Fibroblast of mammary gland (primary cell): Measurements from ENCODE around the gene TIMM29.
"Not testable (repeated sequence)": the region's sequence is repeated elsewhere in the genome, so short reads cannot be mapped to it uniquely, and the experiment has no call there.

Experiments used
- DNase-seq: peaks from one replicate; pipeline ENCODE4 v3.0.0-alpha.2; 2010; ENCODE audit warnings: low read depth
- H3K4me3 ChIP-seq: 2 replicates; pipeline ENCODE4 v1.5.1; 2011; ENCODE audit warnings: low read depth, mild to moderate bottlenecking, low read length, moderate library complexity; ENCODE audit not compliant: control insufficient read depth
- TF ChIP-seq, protein P1 (sequence below): conservative IDR thresholded peaks from 2 replicates; pipeline ENCODE4 v1.5.1; 2011; ENCODE audit warnings: low read depth, low read length, inconsistent platforms; ENCODE audit not compliant: control insufficient read depth, insufficient read depth

TIMM29 gene

DNA sequence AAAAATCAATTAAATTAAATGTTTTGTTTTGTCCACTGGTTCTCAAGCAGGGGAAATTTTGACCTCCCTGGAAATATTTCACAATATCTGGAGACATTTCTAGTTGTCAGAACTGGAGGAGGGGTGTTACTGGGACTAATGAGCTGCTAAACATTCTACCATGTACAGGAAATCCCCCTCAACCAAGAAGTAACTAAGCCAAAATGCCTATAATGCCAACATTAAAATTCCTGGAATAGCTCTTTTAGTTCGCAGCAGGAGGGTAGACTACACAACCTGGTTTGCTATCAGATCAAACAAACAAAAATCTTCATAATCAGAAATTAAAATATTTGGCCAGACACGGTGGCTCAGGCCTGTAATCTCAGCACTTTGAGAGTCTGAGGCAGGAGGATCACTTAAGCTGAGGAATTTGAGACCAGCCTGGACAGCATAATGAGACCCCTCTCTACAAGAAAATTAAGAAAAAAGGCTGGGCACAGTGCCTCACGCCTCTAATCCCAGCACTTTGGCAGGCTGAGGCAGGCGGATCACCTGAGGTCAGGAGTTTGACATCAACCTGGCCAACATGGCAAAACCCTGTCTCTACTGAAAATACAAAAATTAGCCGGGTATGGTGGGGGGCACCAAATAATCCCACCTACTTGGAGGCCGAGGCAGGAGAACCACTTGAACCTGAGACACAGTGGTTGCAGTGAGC lies 18.5 kb downstream of the TIMM29 start:
- TF ChIP-seq, protein P1, sequence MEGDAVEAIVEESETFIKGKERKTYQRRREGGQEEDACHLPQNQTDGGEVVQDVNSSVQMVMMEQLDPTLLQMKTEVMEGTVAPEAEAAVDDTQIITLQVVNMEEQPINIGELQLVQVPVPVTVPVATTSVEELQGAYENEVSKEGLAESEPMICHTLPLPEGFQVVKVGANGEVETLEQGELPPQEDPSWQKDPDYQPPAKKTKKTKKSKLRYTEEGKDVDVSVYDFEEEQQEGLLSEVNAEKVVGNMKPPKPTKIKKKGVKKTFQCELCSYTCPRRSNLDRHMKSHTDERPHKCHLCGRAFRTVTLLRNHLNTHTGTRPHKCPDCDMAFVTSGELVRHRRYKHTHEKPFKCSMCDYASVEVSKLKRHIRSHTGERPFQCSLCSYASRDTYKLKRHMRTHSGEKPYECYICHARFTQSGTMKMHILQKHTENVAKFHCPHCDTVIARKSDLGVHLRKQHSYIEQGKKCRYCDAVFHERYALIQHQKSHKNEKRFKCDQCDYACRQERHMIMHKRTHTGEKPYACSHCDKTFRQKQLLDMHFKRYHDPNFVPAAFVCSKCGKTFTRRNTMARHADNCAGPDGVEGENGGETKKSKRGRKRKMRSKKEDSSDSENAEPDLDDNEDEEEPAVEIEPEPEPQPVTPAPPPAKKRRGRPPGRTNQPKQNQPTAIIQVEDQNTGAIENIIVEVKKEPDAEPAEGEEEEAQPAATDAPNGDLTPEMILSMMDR = no peak
- no peak overlapping the region for H3K4me3 ChIP-seq
- DNase-seq = no peak

DNA sequence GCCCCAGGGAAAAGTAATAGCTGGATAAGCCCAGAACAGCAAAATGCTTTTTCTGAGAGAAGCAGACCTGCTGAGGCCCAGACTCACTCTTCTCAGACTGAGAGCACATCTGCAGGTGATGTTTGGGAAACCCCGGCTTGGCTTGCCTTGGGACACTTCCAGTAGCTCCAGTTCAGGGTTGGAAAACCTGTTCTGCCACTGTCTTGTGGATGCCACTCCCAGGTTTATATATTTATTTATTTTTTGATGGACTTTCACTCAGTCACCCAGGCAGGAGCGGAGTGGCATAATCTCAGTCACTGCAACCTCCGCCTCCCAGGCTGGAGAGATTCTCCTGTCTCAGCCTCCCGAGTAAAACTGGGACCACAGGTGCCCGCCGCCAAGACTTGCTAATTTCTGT lies 24.2 kb downstream of the TIMM29 start:
- DNase-seq = no peak
- TF ChIP-seq, protein P1 = no peak
- no peak overlapping the region for H3K4me3 ChIP-seq

DNA sequence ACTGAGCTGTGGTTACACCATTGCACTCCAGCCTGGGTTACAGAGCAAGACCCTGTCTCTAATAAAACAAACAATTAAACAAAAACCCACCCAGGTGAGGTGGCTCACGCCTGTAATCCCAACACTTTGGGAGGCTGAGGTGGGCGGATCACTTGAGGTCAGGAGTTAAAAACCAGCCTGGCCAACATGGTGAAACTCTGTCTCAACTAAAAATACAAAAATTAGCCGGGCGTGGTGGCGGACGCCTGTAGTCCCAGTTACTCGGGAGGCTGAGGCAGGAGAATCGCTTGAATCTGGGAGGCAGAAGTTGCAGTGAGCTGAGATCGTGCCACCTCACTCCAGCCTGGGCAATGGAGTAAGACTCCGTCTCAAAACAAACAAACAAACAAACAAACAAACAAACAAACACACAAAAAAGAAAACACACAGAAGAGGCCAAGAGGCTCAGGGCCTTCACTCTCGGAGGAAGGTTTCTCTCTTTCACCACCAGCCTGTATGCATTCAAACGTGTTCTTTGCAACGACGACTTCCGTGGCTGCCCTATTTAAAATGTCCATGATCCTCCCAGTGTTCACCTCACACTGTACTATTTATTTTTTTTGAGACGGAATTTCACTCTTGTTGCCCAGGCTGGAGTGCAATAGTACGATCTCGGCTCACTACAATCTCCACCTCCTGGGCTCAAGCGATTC lies 30.8 kb downstream of the TIMM29 start:
- not testable (repeated sequence) for DNase-seq, H3K4me3 ChIP-seq

DNA sequence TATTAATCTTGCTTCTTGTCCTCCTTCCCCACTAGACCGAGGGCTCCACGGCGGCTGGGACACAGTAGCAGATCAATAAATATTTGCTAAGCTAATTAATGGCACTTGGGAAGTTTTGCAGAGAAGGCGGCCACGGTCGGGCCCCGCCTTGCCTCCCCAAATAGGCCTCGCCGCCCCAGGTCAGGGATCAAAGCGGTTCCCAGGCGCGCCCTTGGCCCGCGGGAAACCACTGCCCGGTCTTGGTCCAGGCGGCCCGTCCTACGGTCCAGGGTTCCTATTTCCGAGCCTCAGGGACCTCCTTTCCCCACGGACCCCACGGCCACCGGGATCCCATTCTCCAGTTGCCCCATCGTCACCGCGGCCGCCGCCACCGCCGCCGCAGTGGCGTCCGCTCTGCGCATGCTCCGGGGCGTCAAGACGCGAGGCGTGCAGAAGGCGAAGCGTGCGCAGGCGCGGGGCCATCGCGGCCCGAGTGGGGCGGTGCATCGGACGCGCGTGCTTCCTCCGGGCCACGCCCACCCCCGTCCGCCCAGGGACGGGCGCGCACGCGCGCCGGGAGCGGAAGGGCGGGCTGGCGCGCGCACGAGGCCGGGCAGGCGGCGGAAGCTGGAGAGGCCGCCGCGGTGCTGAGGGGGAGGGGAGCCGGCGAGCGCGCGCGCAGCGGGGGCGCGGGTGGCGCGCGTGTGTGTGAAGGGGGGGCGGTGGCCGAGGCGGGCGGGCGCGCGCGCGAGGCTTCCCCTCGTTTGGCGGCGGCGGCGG lies 31.9 kb downstream of the TIMM29 start, which contains the start of gene SMARCA4:
Gene SMARCA4, plus strand, starts transcription at position 717 of the 759 bp plus-strand sequence. CDS start 23,122 bp downstream, outside the sequence.
- peak; percentile 95 for DNase-seq
- H3K4me3 ChIP-seq = peak within 1 kb of the TSS; percentile 68
- TF ChIP-seq, protein P1 = no peak

DNA sequence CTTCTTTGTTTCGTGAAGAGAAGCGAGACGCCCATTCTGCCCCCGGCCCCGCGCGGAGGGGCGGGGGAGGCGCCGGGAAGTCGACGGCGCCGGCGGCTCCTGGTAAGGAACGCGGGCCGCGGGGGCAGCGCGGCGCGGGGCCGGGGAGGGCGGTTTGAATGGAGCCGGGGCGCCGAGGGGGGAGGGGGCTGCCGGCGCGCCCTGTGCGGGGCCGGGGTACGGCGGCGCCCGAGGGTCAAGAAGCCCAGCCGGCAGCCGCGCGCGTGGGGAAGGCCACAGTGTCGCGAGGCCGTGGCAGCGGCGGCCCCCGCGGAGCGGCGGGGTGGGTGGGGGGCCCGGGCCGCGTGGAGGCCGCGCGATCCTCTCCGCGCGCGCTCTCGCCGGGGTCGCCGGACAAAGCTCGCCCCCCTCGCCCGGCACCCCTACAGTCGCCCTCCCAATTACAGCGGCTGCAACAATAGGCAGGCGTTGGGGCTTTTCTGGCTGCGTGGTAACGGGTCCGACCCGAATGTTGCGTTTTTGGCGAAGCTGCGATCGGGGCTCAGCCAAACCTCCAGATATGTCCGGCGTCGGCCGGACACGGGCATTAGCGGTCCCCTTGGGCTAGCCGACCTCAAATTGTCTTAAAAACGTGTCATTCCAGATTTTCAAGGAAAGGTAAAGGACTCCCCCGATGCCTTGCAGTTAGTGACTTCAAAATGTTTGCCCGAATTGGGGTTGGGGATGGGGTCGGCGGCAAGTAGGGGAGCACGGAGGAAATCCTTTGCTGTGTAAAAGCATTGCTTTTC lies 32.7 kb downstream of the TIMM29 start:
- TF ChIP-seq, protein P1 = no peak
- H3K4me3 ChIP-seq = peak overlapping the region; percentile 63
- DNase-seq = no peak

DNA sequence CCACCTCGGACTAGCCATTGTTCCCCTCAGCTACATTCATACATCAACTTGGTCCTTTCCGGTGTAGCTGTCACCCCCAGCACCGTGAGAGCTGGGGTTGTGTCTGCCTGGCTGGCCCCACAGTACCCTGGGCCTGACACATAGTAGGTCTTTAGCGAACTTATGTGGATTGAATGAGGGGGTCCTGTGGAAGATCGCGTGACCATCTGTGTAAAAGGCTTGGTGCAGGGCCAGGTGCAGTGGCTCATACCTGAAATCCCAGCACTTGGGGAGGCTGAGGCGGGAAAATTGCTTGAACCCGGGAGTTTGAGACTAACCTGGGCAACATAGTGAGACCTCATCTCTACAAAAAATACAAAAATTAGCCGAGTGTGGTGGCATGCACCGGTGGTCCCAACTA lies 34.3 kb downstream of the TIMM29 start:
- TF ChIP-seq, protein P1 = no peak
- no peak for DNase-seq
- H3K4me3 ChIP-seq = no peak overlapping the region
